Karpas-422 (cell line): ENCODE data around the gene KCNMB2. TPM values are rescaled to one million over a fixed set of nuclear protein-coding genes. Genes with fewer than 3 reads are reported as not detected.

Source experiments
- DNase-seq: peaks from one replicate; pipeline ENCODE4 v3.0.0-alpha.2; 2015
- H2AFZ ChIP-seq: fragments of 200-600 bp; sonication (generic); 2 replicates; pipeline ENCODE4 v1.6.1; 2014; ENCODE audit warnings: antibody characterized with exemption, low read length, mixed read lengths
- H3K27ac ChIP-seq: fragments of 200-600 bp; sonication (generic); 2 replicates; pipeline ENCODE4 v1.5.1; 2014; ENCODE audit warnings: mild to moderate bottlenecking, low read length, moderate library complexity
- H3K27me3 ChIP-seq: fragments of 200-600 bp; sonication (generic); 2 replicates; pipeline ENCODE4 v1.6.1; 2014; ENCODE audit warnings: low read length, mixed read lengths
- H3K36me3 ChIP-seq: fragments of 200-600 bp; sonication (generic); 2 replicates; pipeline ENCODE4 v1.6.1; 2014; ENCODE audit warnings: low read length, mixed read lengths; ENCODE audit not compliant: insufficient read depth
- H3K4me1 ChIP-seq: fragments of 200-600 bp; sonication (generic); 2 replicates; pipeline ENCODE4 v1.6.1; 2014; ENCODE audit warnings: mild to moderate bottlenecking, low read length, mixed read lengths
- H3K4me2 ChIP-seq: fragments of 200-600 bp; sonication (generic); 2 replicates; pipeline ENCODE4 v1.6.1; 2014; ENCODE audit warnings: low read length, low read depth, mild to moderate bottlenecking; ENCODE audit not compliant: poor library complexity, severe bottlenecking
- H3K4me3 ChIP-seq: fragments of 200-600 bp; sonication (generic); 2 replicates; pipeline ENCODE4 v1.5.1; 2014; ENCODE audit warnings: mild to moderate bottlenecking, antibody characterized with exemption, low read length, mixed read lengths
- H3K79me2 ChIP-seq: fragments of 200-600 bp; sonication (generic); 2 replicates; pipeline ENCODE4 v1.6.1; 2014; ENCODE audit warnings: mild to moderate bottlenecking, low read length, mixed read lengths
- H3K9ac ChIP-seq: fragments of 200-600 bp; sonication (generic); 2 replicates; pipeline ENCODE4 v1.6.0; 2014; ENCODE audit warnings: low read length
- H3K9me2 ChIP-seq: fragments of 200-600 bp; sonication (generic), shearing (Covaris generic); replicated peaks from 2 replicates; pipeline ENCODE4 v1.6.0; 2014; ENCODE audit warnings: mild to moderate bottlenecking, low read length, moderate library complexity; ENCODE audit not compliant: insufficient read depth
- H3K9me3 ChIP-seq: fragments of 300-700, 200-600 bp; sonication (generic); 2 replicates; pipeline ENCODE4 v1.6.1; 2014; ENCODE audit warnings: low read length, mixed read lengths
- H4K20me1 ChIP-seq: fragments of 200-600 bp; sonication (generic); 2 replicates; pipeline ENCODE4 v1.6.1; 2014; ENCODE audit warnings: mild to moderate bottlenecking, antibody characterized with exemption, low read length, low read depth; ENCODE audit not compliant: insufficient read depth
- total RNA-seq: library from RNA; depleted of rRNA; stranded (reverse); fragments of >200 nt; shearing (Covaris generic); gene quantifications from 2 replicates; pipeline ENCODE4 v1.2.3, GENCODE V29; 2014; ENCODE audit warnings: low replicate concordance

Gene KCNMB2
- total RNA-seq, 1 experiment from 2014 or later, result not detected

DNA sequence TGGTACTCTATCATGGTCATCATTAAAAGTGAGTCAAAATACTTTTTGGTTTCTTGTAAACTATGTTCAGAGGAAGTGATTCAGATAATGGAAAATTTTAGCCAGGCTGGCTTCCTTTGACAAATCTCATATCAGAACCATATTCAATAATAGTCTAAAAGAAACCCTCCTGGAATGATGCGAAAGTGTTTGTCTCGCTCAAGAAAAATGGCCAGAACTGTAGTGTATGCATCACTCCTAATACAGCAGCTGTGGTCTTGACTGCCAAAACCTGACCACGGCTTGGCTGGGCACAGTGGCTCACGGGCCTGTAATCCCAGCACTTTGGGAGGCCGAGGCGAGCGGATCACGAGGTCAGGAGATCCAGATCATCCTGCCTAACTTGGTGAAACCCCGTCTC lies 35.6 kb upstream of the KCNMB2 start:
- Histone ChIP-seq H3K36me3 (no peaks in the 10 kb centered on the region), H3K27me3 (no peaks in the 10 kb centered on the region), H3K4me3 (no peak overlapping the region), H3K27ac (no peak overlapping the region), H3K9me3 (no peaks in the 10 kb centered on the region), H3K9ac (no peak overlapping the region), H4K20me1 (no peaks in the 10 kb centered on the region), H3K9me2 (0 out of 2 replicates have a peak, but pooled peaks cover 3% of the 10 kb centered on the region), H2AFZ (no peak overlapping the region), H3K4me2 (no peak overlapping the region), H3K4me1 (no peaks in the 10 kb centered on the region), H3K79me2 (no peaks in the 10 kb centered on the region)
- no peak for DNase-seq

DNA sequence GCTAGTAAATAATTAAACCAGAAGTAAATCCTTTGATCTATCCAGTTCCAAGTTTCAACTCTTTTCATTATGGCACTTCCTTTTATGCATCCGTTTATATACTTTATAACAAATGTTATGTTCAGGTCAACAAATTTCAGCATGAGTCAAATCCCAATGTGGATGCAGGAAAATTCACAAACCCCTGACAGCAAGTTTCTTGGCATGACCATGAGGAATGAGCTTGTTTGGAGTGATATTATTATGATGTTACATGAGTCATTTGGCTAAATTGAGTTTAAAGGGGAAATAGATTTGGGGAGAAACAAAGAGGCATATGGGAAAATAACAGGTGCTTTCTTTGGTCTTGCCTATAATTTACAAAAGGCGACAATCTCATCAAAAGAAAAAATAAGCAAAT lies 32.1 kb upstream of the KCNMB2 start:
- Histone ChIP-seq H3K4me1 (no peaks in the 10 kb centered on the region), H3K4me2 (no peak overlapping the region)

DNA sequence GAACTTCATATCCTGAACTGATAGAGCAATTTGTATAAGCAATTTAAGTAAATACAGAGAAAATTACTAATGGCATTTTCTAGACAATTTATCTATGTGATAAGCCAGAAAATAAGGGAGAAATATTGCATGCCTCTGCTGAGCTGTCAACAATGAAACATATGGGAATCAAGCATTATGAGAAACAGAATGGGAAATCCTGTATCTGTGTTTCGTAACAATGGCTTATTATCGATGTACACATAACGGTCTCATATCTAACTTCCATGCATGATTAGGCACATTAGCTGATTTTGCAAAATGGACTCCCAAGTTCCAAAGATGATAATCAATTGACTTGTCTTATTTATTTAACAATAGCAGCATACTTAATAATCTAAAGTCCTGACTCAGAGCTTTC lies 30.4 kb upstream of the KCNMB2 start:
- DNase-seq, result no peak
- Histone ChIP-seq H3K4me2 (no peak overlapping the region), H4K20me1 (no peaks in the 10 kb centered on the region), H3K36me3 (no peaks in the 10 kb centered on the region), H3K27ac (no peak overlapping the region), H3K9ac (no peak overlapping the region), H3K4me1 (no peaks in the 10 kb centered on the region), H2AFZ (no peak overlapping the region), H3K27me3 (no peaks in the 10 kb centered on the region), H3K9me3 (no peaks in the 10 kb centered on the region), H3K79me2 (no peaks in the 10 kb centered on the region), H3K9me2 (no peaks in the 10 kb centered on the region), H3K4me3 (no peak overlapping the region)

More for the DNA sequence above, 32.1 kb upstream of the KCNMB2 start:
- H4K20me1 ChIP-seq, result no peaks in the 10 kb centered on the region
- H3K27me3 ChIP-seq, result no peaks in the 10 kb centered on the region
- no peak overlapping the region for H2AFZ ChIP-seq
- H3K4me3 ChIP-seq, result no peak overlapping the region
- H3K9me3 ChIP-seq, result no peaks in the 10 kb centered on the region
- H3K9ac ChIP-seq, result no peak overlapping the region
- no peak for DNase-seq
- H3K79me2 ChIP-seq, result no peaks in the 10 kb centered on the region
- H3K27ac ChIP-seq, result no peak overlapping the region
- H3K36me3 ChIP-seq, result no peaks in the 10 kb centered on the region
- 0 out of 2 replicates have a peak, but pooled peaks cover 3% of the 10 kb centered on the region for H3K9me2 ChIP-seq

DNA sequence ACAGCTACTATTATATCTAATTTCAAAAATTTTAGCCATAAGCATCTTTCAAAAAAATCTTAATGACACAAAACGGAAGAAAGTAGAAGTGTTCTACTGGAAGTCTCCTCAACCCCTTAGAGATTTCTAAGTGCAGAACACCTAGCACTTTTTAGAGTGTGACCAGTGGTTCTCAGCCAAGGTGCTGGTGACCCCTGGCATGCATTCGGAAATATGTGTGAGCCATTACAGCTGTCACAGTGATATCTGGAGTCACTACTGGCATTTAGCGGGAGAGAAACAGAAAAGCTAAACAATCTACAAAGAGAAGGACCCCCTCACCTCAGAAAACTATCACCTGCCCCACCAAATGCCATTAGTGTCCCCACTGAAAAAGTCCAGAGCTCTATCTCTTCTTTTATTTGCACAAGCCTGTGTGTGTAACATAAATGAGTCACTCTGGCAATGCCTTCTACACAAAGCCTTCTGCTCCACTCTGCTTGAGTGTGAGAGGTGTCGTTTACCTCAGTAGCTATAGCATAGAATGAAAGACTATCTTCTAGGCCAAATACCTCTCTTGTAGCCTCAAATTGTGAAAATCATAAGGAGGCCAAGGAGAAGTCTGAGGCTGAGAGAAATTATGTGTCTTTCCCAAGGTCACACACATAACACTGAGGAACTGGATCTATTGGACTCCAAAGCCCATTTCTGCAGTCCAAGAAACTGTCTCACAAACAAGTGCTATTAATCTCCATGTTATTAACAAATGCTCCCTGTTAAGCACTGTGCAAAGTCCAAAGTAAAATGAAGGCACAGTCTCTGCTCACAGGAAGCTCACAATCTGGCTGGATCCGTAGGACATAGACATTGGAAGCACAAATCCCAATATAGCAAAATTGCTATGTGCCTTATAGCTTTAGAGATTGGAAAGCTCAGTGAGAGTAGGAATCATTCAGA lies 28.5 kb upstream of the KCNMB2 start:
- H3K27me3 ChIP-seq, result no peaks in the 10 kb centered on the region
- H4K20me1 ChIP-seq, result no peaks in the 10 kb centered on the region
- H3K4me3 ChIP-seq, result no peak overlapping the region
- no peaks in the 10 kb centered on the region for H3K79me2 ChIP-seq
- no peaks in the 10 kb centered on the region for H3K9me3 ChIP-seq
- H3K4me1 ChIP-seq, result no peaks in the 10 kb centered on the region
- no peak overlapping the region for H3K4me2 ChIP-seq
- H2AFZ ChIP-seq, result no peak overlapping the region
- no peak overlapping the region for H3K27ac ChIP-seq
- H3K9me2 ChIP-seq, result no peaks in the 10 kb centered on the region
- no peaks in the 10 kb centered on the region for H3K36me3 ChIP-seq
- DNase-seq, result no peak
- no peak overlapping the region for H3K9ac ChIP-seq

DNA sequence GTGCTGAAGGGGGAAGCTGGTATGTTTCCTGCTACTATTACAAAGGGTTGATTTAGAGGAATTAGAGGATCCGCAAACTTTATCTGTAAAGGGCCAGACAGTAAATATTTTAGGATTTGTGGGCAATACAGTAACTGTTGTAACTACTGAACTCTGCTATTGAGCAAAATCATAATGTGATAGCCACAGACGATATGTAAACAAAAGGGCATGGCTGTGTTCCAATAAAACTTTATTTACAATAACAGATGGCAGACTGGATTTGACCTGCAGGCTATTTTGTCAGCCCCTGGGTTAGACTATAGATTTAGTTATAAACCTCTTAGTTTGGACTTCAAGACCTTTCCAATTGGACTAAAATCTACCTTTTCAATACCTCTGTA lies 27.8 kb upstream of the KCNMB2 start:
- H3K27me3 ChIP-seq, result no peaks in the 10 kb centered on the region
- no peaks in the 10 kb centered on the region for H3K79me2 ChIP-seq
- no peak overlapping the region for H3K4me3 ChIP-seq
- no peak overlapping the region for H3K4me2 ChIP-seq
- no peak for DNase-seq
- no peaks in the 10 kb centered on the region for H3K9me3 ChIP-seq
- no peak overlapping the region for H3K27ac ChIP-seq
- no peaks in the 10 kb centered on the region for H4K20me1 ChIP-seq
- H3K9me2 ChIP-seq, result no peaks in the 10 kb centered on the region
- no peak overlapping the region for H3K9ac ChIP-seq
- no peak overlapping the region for H2AFZ ChIP-seq
- no peaks in the 10 kb centered on the region for H3K4me1 ChIP-seq
- no peaks in the 10 kb centered on the region for H3K36me3 ChIP-seq

DNA sequence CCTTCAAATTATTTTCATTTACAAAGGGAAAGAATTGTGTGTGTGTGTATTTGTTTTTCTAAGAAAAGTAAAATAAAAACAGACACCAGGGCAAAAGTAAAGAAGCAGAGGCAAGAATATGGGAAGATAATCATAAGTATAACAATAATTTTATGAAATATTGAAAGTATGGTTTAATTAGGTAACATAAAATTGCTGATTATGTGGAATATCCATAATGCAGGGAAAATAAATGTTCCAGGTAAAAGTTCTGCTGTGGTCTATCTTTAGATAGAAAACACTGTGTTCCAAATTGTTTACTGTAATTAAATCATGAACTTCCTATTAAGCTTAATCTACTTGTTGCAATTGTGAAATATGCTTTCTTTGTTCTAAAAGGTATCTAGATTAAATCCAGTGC lies 25.7 kb upstream of the KCNMB2 start:
- Histone ChIP-seq H4K20me1 (no peaks in the 10 kb centered on the region), H3K27ac (no peak overlapping the region), H3K79me2 (no peaks in the 10 kb centered on the region), H3K36me3 (no peaks in the 10 kb centered on the region), H3K4me3 (no peak overlapping the region), H3K27me3 (no peaks in the 10 kb centered on the region), H3K9me3 (no peaks in the 10 kb centered on the region), H3K4me2 (no peak overlapping the region), H3K4me1 (no peaks in the 10 kb centered on the region), H3K9ac (no peak overlapping the region), H2AFZ (no peak overlapping the region), H3K9me2 (no peaks in the 10 kb centered on the region)
- no peak for DNase-seq

DNA sequence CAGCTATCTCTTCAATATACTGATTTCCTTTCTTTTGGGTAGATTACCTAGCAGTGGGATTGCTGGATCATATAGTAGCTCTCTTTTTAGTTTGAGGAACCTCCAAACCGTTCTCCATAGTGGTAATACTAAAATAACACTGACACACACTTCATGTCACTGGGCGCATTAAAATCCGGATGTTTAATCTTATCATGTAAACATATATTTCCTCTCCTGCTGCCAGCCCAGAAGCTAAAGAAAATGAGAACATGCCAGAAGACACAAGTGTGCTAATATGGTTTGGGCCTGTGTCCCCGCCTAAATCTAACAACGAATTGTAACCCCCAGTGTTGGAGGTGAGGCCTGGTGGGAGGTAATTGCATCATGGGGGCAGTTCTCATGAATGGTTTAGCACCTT lies 23.6 kb upstream of the KCNMB2 start:
- no peak for DNase-seq
- no peaks in the 10 kb centered on the region for H3K36me3 ChIP-seq
- no peaks in the 10 kb centered on the region for H3K79me2 ChIP-seq
- H3K27ac ChIP-seq, result no peak overlapping the region
- H4K20me1 ChIP-seq, result no peaks in the 10 kb centered on the region
- no peak overlapping the region for H3K9ac ChIP-seq
- no peaks in the 10 kb centered on the region for H3K9me3 ChIP-seq
- H2AFZ ChIP-seq, result no peak overlapping the region
- H3K9me2 ChIP-seq, result no peaks in the 10 kb centered on the region
- no peak overlapping the region for H3K4me2 ChIP-seq
- H3K4me3 ChIP-seq, result no peak overlapping the region
- H3K27me3 ChIP-seq, result no peaks in the 10 kb centered on the region
- H3K4me1 ChIP-seq, result no peaks in the 10 kb centered on the region

DNA sequence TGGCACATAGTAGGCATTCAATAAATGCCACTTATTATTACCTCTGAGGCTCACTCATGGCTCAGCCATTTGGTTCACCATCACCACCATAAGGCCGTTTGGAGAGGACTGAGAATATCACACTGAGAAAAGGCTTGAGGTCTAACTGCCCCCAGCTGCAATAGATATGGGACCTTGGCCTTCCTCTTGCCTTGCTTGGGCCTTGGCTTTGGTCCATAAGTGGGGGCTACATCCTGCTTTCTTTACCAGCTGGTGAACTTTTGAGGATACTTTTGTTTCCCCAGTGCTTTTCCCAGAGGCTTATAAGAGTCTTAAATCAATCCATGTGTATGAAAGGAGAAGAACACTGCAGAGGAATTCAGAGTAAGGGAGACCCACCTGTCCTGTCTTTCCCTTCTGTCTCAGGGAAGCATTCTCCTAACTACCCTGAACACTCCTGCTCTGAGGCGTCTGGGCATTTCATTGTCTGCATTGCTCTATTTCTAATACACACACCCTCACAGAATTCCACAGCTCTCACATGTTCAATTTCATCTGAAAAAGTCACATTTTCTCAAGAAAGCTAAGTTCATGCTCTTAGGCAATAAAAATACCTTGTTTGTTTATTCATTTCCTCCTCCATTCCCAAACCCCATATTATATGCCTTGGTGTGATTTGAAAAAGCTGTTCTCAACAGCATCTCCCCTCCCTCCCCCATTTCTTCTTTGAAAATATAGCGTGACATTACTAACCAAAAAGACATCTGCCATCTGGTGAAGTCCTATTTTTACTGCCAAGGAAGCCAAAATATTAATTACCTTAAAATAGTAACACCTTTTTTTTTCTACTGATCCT lies 22.5 kb upstream of the KCNMB2 start:
- H3K9ac ChIP-seq, result no peak overlapping the region
- H3K4me2 ChIP-seq, result no peak overlapping the region
- H3K27ac ChIP-seq, result no peak overlapping the region
- no peaks in the 10 kb centered on the region for H3K27me3 ChIP-seq
- H3K79me2 ChIP-seq, result no peaks in the 10 kb centered on the region
- no peaks in the 10 kb centered on the region for H4K20me1 ChIP-seq
- H3K36me3 ChIP-seq, result no peaks in the 10 kb centered on the region
- H3K4me3 ChIP-seq, result no peak overlapping the region
- H2AFZ ChIP-seq, result no peak overlapping the region
- DNase-seq, result no peak
- no peaks in the 10 kb centered on the region for H3K9me3 ChIP-seq
- no peaks in the 10 kb centered on the region for H3K4me1 ChIP-seq
- no peaks in the 10 kb centered on the region for H3K9me2 ChIP-seq
